CD4-positive, alpha-beta memory T cell (primary cell): ENCODE measurements around the gene ZNF512B. TPM values are rescaled to one million over a fixed set of nuclear protein-coding genes. Genes with fewer than 3 reads are reported as not detected.

Experiments used
- CTCF ChIA-PET: fragments of 350-600 bp; sonication (Branson Sonifier 250); formaldehyde crosslinking; loops from one replicate; lab custom pipeline; 2021; ENCODE audit warnings: inconsistent platforms; ENCODE audit not compliant: partially characterized antibody; lab: Charles Lee
- POLR2A ChIA-PET: fragments of 350-600 bp; sonication (Branson Sonifier 250); formaldehyde crosslinking; loops from one replicate; lab custom pipeline; 2021; ENCODE audit not compliant: partially characterized antibody; lab: Charles Lee
- DNase-seq, 5 donors: peaks; one replicate each; pipeline versions ENCODE4 v3.0.0 to v3.0.0-alpha.2; 2020 to 2022; ENCODE audit warnings: mixed read lengths in 1 of 5
- H3K27ac ChIP-seq: one replicate; pipeline ENCODE4 v1.7.0; 2013; ENCODE audit warnings: low read depth, low read length
- H3K27me3 ChIP-seq: 2 replicates; pipeline ENCODE4 v1.7.0; 2013; ENCODE audit warnings: mild to moderate bottlenecking, low read length, moderate library complexity; ENCODE audit not compliant: insufficient read depth
- H3K36me3 ChIP-seq: 2 replicates; pipeline ENCODE4 v1.7.0; 2013; ENCODE audit warnings: mild to moderate bottlenecking, low read length, moderate library complexity; ENCODE audit not compliant: insufficient read depth
- H3K4me1 ChIP-seq: 2 replicates; pipeline ENCODE4 v1.7.0; 2013; ENCODE audit warnings: mild to moderate bottlenecking, low read length, moderate library complexity; ENCODE audit not compliant: insufficient read depth
- H3K4me3 ChIP-seq, 2 donors: one replicate each; pipeline ENCODE4 v1.7.0; 2013; ENCODE audit warnings: low read length in 2 of 2, mild to moderate bottlenecking in 1 of 2
- H3K9me3 ChIP-seq, 2 donors: one replicate each; pipeline ENCODE4 v1.7.0; 2013; ENCODE audit warnings: low read length in 2 of 2, control low read depth in 1 of 2; ENCODE audit not compliant: control insufficient read depth in 1 of 2
- H3K27ac Mint-ChIP-seq, 7 donors: one replicate each; pipeline ENCODE4 v1.8.0; 2020 to 2021; ENCODE audit warnings: mixed read lengths in 7 of 7, mild to moderate bottlenecking in 6 of 7, inconsistent platforms in 3 of 7, moderate library complexity in 3 of 7
- H3K27me3 Mint-ChIP-seq, 2 donors: one replicate each; pipeline ENCODE4 v1.8.0; 2020 to 2021; ENCODE audit warnings: mixed read lengths in 2 of 2
- H3K36me3 Mint-ChIP-seq, 2 donors: one replicate each; pipeline ENCODE4 v1.8.0; 2020 to 2021; ENCODE audit warnings: mixed read lengths in 2 of 2, inconsistent platforms in 1 of 2, mild to moderate bottlenecking in 1 of 2
- H3K4me1 Mint-ChIP-seq, 4 donors: one replicate each; pipeline ENCODE4 v1.8.0; 2020 to 2021; ENCODE audit warnings: mixed read lengths in 4 of 4, mild to moderate bottlenecking in 1 of 4
- H3K4me3 Mint-ChIP-seq, 8 donors: one replicate each; pipeline ENCODE4 v1.8.0; 2020 to 2021; ENCODE audit warnings: mixed read lengths in 8 of 8, mild to moderate bottlenecking in 7 of 8, moderate library complexity in 6 of 8, inconsistent platforms in 3 of 8
- H3K9me3 Mint-ChIP-seq, 8 donors: one replicate each; pipeline ENCODE4 v1.8.0; 2020 to 2021; ENCODE audit warnings: mixed read lengths in 8 of 8, mild to moderate bottlenecking in 5 of 8, inconsistent platforms in 3 of 8, moderate library complexity in 1 of 8
- intact Hi-C: fragments of 100-400 bp; cut with micrococcal nuclease; formaldehyde crosslinking; loops from one replicate; pipeline ENCODE4 v1.15.1; 2023
- polyA plus RNA-seq, 2 donors: library from polyadenylated mRNA; unstranded; fragments of 300-500 nt; fragmentation: Illumina TruSeq; gene quantifications; one replicate each; pipeline ENCODE4 v1.2.3, GENCODE V29; 2021
- total RNA-seq, 2 experiments: library from RNA; stranded (reverse); gene quantifications; one replicate each; pipeline ENCODE4 v1.2.3, GENCODE V29; 2021

The ZNF512B gene
- total and polyA plus RNA-seq, 4 experiments from 2014 or later, result 0.20 to 22.0 (median 11.2) TPM

DNA sequence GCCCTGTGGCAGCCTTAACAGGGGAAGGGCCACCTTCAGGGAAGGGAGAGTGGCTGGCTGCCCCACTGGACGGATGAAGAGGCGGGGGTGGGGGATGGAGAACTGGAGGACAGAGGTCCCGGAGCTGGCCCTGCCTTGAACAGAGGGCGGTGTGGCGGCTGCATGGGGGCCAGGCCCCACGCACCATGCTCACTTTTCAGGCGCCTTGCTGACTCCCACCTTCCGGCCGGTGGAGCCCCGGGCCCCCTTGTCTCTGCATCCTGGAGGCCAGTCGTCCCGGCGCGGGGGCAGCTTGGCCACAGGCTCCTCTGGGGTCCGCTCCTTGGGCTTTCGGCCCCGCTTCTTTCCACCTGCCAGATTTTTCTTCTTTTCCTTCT lies 10.0 kb downstream of the ZNF512B start:
- DNase-seq, result peak in 1 of 5 donors; percentile 23
- no peak overlapping the region for H3K4me3 ChIP-seq
- Mint-ChIP-seq H3K36me3 (peaks cover 0 to 18% of the 10 kb centered on the region in 2 donors), H3K27me3 (no peaks in the 10 kb centered on the region), H3K27ac (no peak overlapping the region), H3K9me3 (no peaks in the 10 kb centered on the region), H3K4me1 (peaks cover 0 to 21% (median 13%) of the 10 kb centered on the region in 4 donors), H3K4me3 (no peak overlapping the region)
- H3K27ac ChIP-seq, result no peak overlapping the region
- no peaks in the 10 kb centered on the region for H3K36me3 ChIP-seq
- ChIA-PET POLR2A (interaction anchor here (4.5 kb wide), 1 partner anchor 8 kb away, joined by 24 read pairs; no protein-coding TSS in a partner anchor), CTCF (no interaction called here)
- intact Hi-C loops, result loop anchor here (5.0 kb wide), 1 partner anchor 222 kb away; the partner anchor contains the start of genes LIME1 and SLC2A4RG
- no peaks in the 10 kb centered on the region for H3K9me3 ChIP-seq
- no peaks in the 10 kb centered on the region for H3K27me3 ChIP-seq
- H3K4me1 ChIP-seq, result peaks cover 26% of the 10 kb centered on the region

DNA sequence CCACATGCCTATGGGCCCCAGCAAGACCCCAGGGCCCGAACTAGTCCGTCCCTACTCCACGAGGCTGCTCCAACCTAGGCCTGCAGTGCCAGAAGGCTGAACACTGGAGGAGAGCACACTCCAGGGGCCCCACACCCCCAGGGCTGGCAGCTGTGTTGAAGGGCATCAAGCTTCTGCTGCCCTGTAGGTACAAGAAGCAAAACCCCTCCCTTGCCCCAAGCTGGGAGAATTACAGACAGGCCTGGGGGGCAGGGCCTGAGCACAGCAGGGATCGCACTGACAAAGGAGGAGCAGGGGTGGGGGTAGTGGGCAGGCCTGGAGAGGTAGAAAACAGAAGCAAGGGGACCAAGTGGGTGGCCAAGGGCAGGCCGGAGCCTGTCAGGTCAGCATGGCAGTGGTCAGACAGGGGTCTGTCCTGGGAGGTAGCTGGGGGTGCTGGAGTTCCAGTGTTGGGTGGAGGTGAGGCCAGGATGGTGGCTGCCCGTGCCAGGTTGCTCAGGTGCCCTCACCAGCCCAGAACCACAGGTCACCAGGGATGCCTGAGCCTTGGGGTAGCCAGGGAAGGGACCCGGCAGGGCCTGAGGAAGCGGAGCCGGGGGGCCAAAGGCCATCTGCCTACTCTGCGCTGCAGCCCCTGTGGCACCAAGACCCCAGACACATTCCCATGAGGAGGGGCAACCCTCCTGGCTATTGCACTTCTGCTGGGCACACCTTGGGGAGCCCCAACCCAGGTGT lies 10.6 kb downstream of the ZNF512B start:
- H3K9me3 ChIP-seq, result no peaks in the 10 kb centered on the region
- H3K36me3 ChIP-seq, result no peaks in the 10 kb centered on the region
- H3K27ac ChIP-seq, result no peak overlapping the region
- POLR2A ChIA-PET, result interaction anchor here (0.9 to 4.5 kb wide), 3 partner anchors 9 to 63 kb away, joined by 3 to 24 read pairs (median 3); no protein-coding TSS in a partner anchor
- peak in 1 of 5 donors; percentile 38 for DNase-seq
- Mint-ChIP-seq H3K4me1 (peaks cover 3 to 27% (median 19%) of the 10 kb centered on the region in 4 donors), H3K27ac (peak overlapping the region in 2 of 7 donors; percentile 31 to 66), H3K4me3 (no peak overlapping the region), H3K36me3 (peaks cover 0 to 18% of the 10 kb centered on the region in 2 donors), H3K27me3 (no peaks in the 10 kb centered on the region), H3K9me3 (no peaks in the 10 kb centered on the region)
- peaks cover 32% of the 10 kb centered on the region for H3K4me1 ChIP-seq
- intact Hi-C loops, result loop anchor here (5.0 kb wide), 1 partner anchor 222 kb away; the partner anchor contains the start of genes LIME1 and SLC2A4RG
- no peaks in the 10 kb centered on the region for H3K27me3 ChIP-seq
- CTCF ChIA-PET, result no interaction called here
- H3K4me3 ChIP-seq, result no peak overlapping the region

DNA sequence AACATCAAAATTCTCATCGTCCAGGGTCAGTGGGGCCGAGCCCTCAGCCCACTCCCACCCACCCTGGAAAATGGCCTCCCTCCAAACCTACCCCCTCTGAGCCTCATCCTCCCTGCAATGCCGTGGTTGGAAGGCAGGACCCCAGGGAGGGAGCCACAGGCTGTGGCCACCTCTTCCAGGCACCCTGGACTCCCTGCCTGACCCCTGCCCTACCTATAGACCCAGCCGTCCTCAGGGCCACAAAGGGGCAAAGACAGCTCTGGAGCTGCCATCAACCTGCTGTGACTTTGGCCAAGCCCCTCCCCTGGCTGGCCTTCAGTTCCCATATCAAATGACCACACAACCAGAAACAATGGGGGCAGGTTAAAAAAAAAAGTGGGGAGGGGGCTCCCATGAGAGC lies 11.3 kb downstream of the ZNF512B start:
- intact Hi-C loops, result loop anchor here (5.0 kb wide), 1 partner anchor 221 kb away; the partner anchor contains the start of genes LIME1 and SLC2A4RG
- Mint-ChIP-seq H3K4me3 (peak overlapping the region in 3 of 8 donors; percentile 16 to 36 (median 25)), H3K27ac (peak overlapping the region in 2 of 7 donors; percentile 66 to 82)

DNA sequence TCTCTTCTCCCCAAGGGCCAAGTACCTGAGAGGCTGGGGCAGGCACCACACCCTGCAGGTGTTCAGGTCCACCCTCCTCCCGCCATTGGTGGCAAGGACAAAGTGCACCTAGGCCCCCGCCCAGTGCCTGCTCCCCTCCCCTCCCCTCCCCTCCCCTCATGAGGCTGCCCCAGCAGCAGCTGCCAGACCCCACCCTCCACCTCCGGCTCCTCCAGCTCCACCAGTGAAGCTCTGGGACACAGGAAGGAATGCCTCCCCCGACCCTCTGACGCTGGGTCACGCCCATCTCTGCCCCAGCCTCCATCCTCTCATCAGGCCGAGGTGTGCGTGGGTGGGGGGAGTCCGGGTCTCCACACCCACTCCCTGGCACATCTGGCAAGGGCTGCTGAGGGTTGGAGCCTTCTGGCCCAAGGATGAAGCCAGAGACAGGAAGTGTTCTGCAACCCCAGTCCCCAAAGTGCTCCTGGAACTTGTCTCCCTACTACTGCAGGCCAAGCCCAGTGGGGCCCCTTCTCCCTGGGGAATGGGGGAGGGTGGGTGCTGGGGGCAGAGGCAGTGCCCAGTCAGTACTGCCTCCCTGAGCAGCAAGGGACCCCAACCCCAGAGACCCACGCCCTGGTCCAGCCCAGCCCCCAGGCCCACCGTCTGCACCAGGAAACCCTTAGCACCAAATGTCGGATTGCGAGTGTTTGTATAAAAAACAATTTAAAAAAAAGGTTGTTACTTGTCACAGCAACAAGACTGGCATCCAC lies 11.9 kb downstream of the ZNF512B start:
- intact Hi-C loops, result loop anchor here (5.0 kb wide), 1 partner anchor 221 kb away; the partner anchor contains the start of genes LIME1 and SLC2A4RG
- peak overlapping the region; percentile 62 for H3K27ac ChIP-seq
- DNase-seq, result peak in 1 of 5 donors; percentile 53
- H3K36me3 ChIP-seq, result no peaks in the 10 kb centered on the region
- H3K36me3 Mint-ChIP-seq, result peaks cover 0 to 15% of the 10 kb centered on the region in 2 donors
- ChIA-PET CTCF (interaction anchor here (2.0 kb wide), 1 partner anchor 22 kb away, joined by 10 read pairs; the partner anchor contains the start of genes PRPF6 and SAMD10), POLR2A (interaction anchor here (1.0 to 4.5 kb wide), 8 partner anchors 10 to 437 kb away, joined by 3 to 31 read pairs (median 10); partner anchors contain the start of genes DNAJC5, PPDPF, PRPF6 and SAMD10)
- no peaks in the 10 kb centered on the region for H3K27me3 ChIP-seq
- peak overlapping the region in 1 of 2 donors; percentile 48 for H3K4me3 ChIP-seq
- peak overlapping the region in 6 of 7 donors; percentile 27 to 90 (median 80) for H3K27ac Mint-ChIP-seq
- peaks cover 39% of the 10 kb centered on the region for H3K4me1 ChIP-seq
- H3K4me1 Mint-ChIP-seq, result peaks cover 9 to 39% (median 28%) of the 10 kb centered on the region in 4 donors
- H3K27me3 Mint-ChIP-seq, result no peaks in the 10 kb centered on the region
- H3K4me3 Mint-ChIP-seq, result peak overlapping the region in 5 of 8 donors; percentile 8 to 84 (median 62)
- H3K9me3 ChIP-seq, result no peaks in the 10 kb centered on the region
- peaks cover 0 to 2% (median 0%) of the 10 kb centered on the region in 8 donors for H3K9me3 Mint-ChIP-seq

More for the DNA sequence above, 11.3 kb downstream of the ZNF512B start:
- peaks cover 0 to 2% (median 0%) of the 10 kb centered on the region in 8 donors for H3K9me3 Mint-ChIP-seq
- no peaks in the 10 kb centered on the region for H3K9me3 ChIP-seq
- ChIA-PET CTCF (no interaction called here), POLR2A (interaction anchor here (0.9 to 4.5 kb wide), 3 partner anchors 10 to 63 kb away, joined by 3 to 24 read pairs (median 3); no protein-coding TSS in a partner anchor)
- H3K36me3 Mint-ChIP-seq, result peaks cover 0 to 16% of the 10 kb centered on the region in 2 donors
- no peak overlapping the region for H3K27ac ChIP-seq
- no peaks in the 10 kb centered on the region for H3K27me3 Mint-ChIP-seq
- peak in 1 of 5 donors; percentile 15 for DNase-seq
- H3K27me3 ChIP-seq, result no peaks in the 10 kb centered on the region
- H3K4me3 ChIP-seq, result no peak overlapping the region
- H3K36me3 ChIP-seq, result no peaks in the 10 kb centered on the region
- H3K4me1 Mint-ChIP-seq, result peaks cover 9 to 33% (median 25%) of the 10 kb centered on the region in 4 donors
- peaks cover 39% of the 10 kb centered on the region for H3K4me1 ChIP-seq

DNA sequence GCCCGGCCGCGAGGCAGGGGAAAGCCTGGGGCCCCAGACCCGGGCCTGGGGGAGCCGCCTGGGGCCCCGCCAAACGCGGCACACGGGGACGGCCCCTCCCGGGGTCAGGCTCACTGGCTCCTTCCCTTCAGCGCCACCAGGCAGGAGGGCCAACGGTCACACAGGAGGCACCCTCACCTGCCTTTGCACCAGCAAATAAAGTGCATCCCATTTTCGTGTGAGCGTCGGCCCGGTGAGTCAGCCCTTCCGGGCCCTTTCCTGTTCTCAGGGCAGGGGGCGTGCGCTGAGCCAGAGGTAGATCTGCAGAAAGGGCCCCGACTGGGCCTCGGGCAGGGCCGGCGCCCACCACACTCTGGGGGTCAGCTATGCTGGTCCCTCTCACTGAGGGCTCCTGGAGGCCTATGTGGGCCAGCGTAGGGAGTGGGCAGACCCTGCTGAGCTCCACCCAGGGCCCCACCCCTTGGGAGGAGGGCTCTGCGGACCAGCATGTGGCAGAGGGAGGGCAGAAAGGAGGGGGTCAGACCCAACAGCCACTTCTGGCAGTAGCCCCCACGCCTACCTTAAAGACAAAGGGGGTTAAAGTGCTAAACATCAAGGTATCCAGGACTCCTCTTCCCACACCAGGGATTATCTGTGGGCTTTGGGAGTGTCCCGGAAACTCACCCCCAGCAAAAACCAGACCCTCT lies 12.6 kb downstream of the ZNF512B start:
- Mint-ChIP-seq H3K4me1 (peaks cover 10 to 44% (median 29%) of the 10 kb centered on the region in 4 donors), H3K27me3 (no peaks in the 10 kb centered on the region), H3K4me3 (peak overlapping the region; percentile 77 to 88 (median 83)), H3K36me3 (peaks cover 0 to 15% of the 10 kb centered on the region in 2 donors), H3K27ac (peak overlapping the region; percentile 75 to 90 (median 86)), H3K9me3 (peaks cover 0 to 2% (median 0%) of the 10 kb centered on the region in 8 donors)
- intact Hi-C loops, result loop anchor here (5.0 kb wide), 1 partner anchor 220 kb away; the partner anchor contains the start of genes LIME1 and SLC2A4RG
- Histone ChIP-seq H3K27ac (peak overlapping the region; percentile 62), H3K4me1 (peaks cover 43% of the 10 kb centered on the region), H3K27me3 (no peaks in the 10 kb centered on the region), H3K9me3 (no peaks in the 10 kb centered on the region), H3K36me3 (no peaks in the 10 kb centered on the region), H3K4me3 (peak overlapping the region; percentile 29 to 48)
- CTCF ChIA-PET, result interaction anchor here (1.4 to 2.0 kb wide), 3 partner anchors 23 to 420 kb away, joined by 3 to 10 read pairs (median 3); partner anchors contain the start of genes PRPF6, PTK6 and SAMD10
- POLR2A ChIA-PET, result interaction anchor here (0.6 to 4.5 kb wide), 17 partner anchors 11 to 436 kb away, joined by 3 to 31 read pairs (median 7); partner anchors contain the start of genes ARFRP1, DNAJC5, PCMTD2 and PPDPF
- peak; percentile 51 to 85 (median 55) for DNase-seq

DNA sequence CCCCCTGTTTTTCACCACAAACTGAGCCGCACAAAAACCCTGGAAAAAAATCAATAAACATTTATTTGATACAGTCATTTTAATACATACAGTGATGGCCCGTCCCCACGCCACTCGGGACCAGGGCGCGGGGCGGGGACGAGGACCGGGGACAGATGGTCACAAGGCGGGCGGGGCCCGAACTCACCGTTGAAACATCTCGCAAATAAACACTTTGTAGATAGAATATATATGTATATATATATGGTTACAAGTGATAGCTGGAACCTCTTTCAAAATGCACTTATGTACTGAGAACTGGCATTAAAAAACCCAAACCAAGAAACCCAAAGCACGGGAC lies 13.1 kb downstream of the ZNF512B start:
- H3K9me3 ChIP-seq, result no peaks in the 10 kb centered on the region
- no peaks in the 10 kb centered on the region for H3K27me3 ChIP-seq
- Mint-ChIP-seq H3K27ac (peak overlapping the region; percentile 53 to 93 (median 84)), H3K36me3 (peaks cover 0 to 12% of the 10 kb centered on the region in 2 donors), H3K27me3 (no peaks in the 10 kb centered on the region), H3K4me3 (peak overlapping the region; percentile 75 to 88 (median 84)), H3K9me3 (peaks cover 0 to 2% (median 0%) of the 10 kb centered on the region in 8 donors), H3K4me1 (peaks cover 10 to 44% (median 29%) of the 10 kb centered on the region in 4 donors)
- peaks cover 43% of the 10 kb centered on the region for H3K4me1 ChIP-seq
- peak overlapping the region in 1 of 2 donors; percentile 48 for H3K4me3 ChIP-seq
- no peaks in the 10 kb centered on the region for H3K36me3 ChIP-seq
- intact Hi-C loops, result loop anchor here (1.0 to 5.0 kb wide), 8 partner anchors 25 to 298 kb away; partner anchors contain the start of genes ARFRP1, DNAJC5, LIME1 and PRPF6
- ChIA-PET POLR2A (interaction anchor here (0.6 to 4.5 kb wide), 27 partner anchors 10 to 436 kb away, joined by 3 to 31 read pairs (median 5); partner anchors contain the start of genes ARFRP1, DNAJC5, PCMTD2 and PPDPF), CTCF (interaction anchor here (0.8 to 2.0 kb wide), 5 partner anchors 24 to 419 kb away, joined by 3 to 10 read pairs (median 3); partner anchors contain the start of genes PRPF6, PTK6, SAMD10 and TPD52L2)
- H3K27ac ChIP-seq, result peak overlapping the region; percentile 62
- DNase-seq, result no peak
